C4-2B (cell line): ENCODE results near the gene SHISAL2A.

ENCODE experiments used
- ZFX ChIP-seq: fragments of 450-650 bp; IDR thresholded peaks from 2 replicates; pipeline ENCODE4 v1.6.1; 2017
- TF ChIP-seq, protein P1 (sequence below): fragments of 450-650 bp; conservative IDR thresholded peaks from 2 replicates; pipeline ENCODE4 v1.5.1; 2017; ENCODE audit warnings: mild to moderate bottlenecking

DNA sequence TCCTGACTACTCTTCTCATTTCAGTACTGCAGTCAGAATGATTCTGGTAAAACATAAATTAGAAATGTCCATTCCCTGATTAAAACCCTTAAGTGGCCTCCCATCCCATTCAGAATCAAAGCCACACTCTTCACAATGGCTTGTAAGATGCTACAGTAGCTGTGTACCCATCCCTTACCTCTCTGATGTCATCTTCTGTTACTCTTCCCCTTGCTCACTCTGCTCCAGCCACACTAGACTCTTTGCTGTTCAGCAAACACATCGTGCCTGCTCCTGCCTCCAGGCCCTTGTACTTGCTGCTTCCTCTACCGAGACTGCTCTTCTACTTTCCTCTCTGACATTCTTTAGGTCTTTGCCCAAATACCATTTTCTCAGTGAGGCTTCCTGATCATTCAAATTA lies 35.1 kb upstream of the SHISAL2A start:
- TF ChIP-seq, protein P1, sequence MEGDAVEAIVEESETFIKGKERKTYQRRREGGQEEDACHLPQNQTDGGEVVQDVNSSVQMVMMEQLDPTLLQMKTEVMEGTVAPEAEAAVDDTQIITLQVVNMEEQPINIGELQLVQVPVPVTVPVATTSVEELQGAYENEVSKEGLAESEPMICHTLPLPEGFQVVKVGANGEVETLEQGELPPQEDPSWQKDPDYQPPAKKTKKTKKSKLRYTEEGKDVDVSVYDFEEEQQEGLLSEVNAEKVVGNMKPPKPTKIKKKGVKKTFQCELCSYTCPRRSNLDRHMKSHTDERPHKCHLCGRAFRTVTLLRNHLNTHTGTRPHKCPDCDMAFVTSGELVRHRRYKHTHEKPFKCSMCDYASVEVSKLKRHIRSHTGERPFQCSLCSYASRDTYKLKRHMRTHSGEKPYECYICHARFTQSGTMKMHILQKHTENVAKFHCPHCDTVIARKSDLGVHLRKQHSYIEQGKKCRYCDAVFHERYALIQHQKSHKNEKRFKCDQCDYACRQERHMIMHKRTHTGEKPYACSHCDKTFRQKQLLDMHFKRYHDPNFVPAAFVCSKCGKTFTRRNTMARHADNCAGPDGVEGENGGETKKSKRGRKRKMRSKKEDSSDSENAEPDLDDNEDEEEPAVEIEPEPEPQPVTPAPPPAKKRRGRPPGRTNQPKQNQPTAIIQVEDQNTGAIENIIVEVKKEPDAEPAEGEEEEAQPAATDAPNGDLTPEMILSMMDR, result no peak
- no peak for TF ChIP-seq ZFX
